Gastroesophageal sphincter (tissue), 4 donors: Measurements from ENCODE around the gene ITGAE. TPM values are rescaled to one million over a fixed set of nuclear protein-coding genes. Genes with fewer than 3 reads are reported as not detected.
A peak's percentile ranks its signal among the peaks of the same experiment; 100 is the strongest.

Experiments used
- ATAC-seq: fragments of 150-250 bp; one replicate; pipeline ENCODE4 v1.9.1; 2016; ENCODE audit warnings: mild to moderate bottlenecking, moderate library complexity
- H3K27ac ChIP-seq, 4 donors: fragments of 200-600 bp; sonication (generic) in 3 of 4; 1 replicate in 3 of 4; 2 replicates in 1 of 4; pipeline ENCODE4 v1.5.1; 2016 to 2019
- H3K27me3 ChIP-seq: fragments of 200-600 bp; sonication (generic); one replicate; pipeline ENCODE4 v1.5.1; 2019
- H3K36me3 ChIP-seq, 2 donors: fragments of 200-600 bp; sonication (generic); one replicate each; pipeline ENCODE4 v1.5.1; 2019; ENCODE audit warnings: control low read depth in 1 of 2
- H3K4me1 ChIP-seq, 3 donors: fragments of 200-600 bp; sonication (generic); 1 replicate in 2 of 3; 2 replicates in 1 of 3; pipeline ENCODE4 v1.5.1; 2016 to 2019; ENCODE audit warnings: control low read depth in 2 of 3
- H3K4me3 ChIP-seq, 2 donors: fragments of 200-600 bp; sonication (generic); one replicate each; pipeline ENCODE4 v1.5.1; 2019; ENCODE audit warnings: mild to moderate bottlenecking in 1 of 2, moderate library complexity in 1 of 2
- H3K9me3 ChIP-seq, 3 donors: fragments of 200-600 bp; sonication (generic); one replicate each; pipeline ENCODE4 v1.5.1; 2017 to 2019; ENCODE audit warnings: control low read depth in 2 of 3
- EP300 ChIP-seq: sonication (generic); formaldehyde crosslinking; IDR thresholded peaks from one replicate; pipeline ENCODE4 v1.6.1; 2017; ENCODE audit warnings: antibody characterized with exemption, mild to moderate bottlenecking
- POLR2A ChIP-seq, 2 donors: fragments of 450-650 bp; IDR thresholded peaks; one replicate each; pipeline ENCODE4 v1.6.1; 2017; ENCODE audit warnings: antibody characterized with exemption in 2 of 2, mild to moderate bottlenecking in 2 of 2, moderate library complexity in 1 of 2
- POLR2AphosphoS5 ChIP-seq: sonication (generic); formaldehyde crosslinking; IDR thresholded peaks from one replicate; pipeline ENCODE4 v1.6.1; 2017; ENCODE audit warnings: antibody characterized with exemption
- WGBS, 2 donors: methylation state at CpG; one replicate each; pipeline ENCODE4 v1.1.5; 2018; ENCODE audit warnings: low coverage in 1 of 2; 5-methylcytosine and 5-hydroxymethylcytosine counted together
- total RNA-seq, 4 donors: library from RNA; depleted of rRNA; stranded (reverse); fragments of >200 nt; gene quantifications; one replicate each; pipeline ENCODE4 v1.1.0, GENCODE V29; 2016
- TF ChIP-seq, protein P1 (sequence below), 4 experiments: fragments of 200-600 bp in 2 of 4; fragments of 450-650 bp in 2 of 4; sonication (generic) in 1 of 4; IDR thresholded peaks; one replicate each; pipeline ENCODE4 v1.5.1; 2017 to 2019; ENCODE audit warnings: antibody characterized with exemption in 4 of 4, mild to moderate bottlenecking in 2 of 4, moderate library complexity in 2 of 4

The ITGAE gene
- total RNA-seq, 4 donors from 2014 or later, result 20.3 to 35.2 (median 21.7) TPM

DNA sequence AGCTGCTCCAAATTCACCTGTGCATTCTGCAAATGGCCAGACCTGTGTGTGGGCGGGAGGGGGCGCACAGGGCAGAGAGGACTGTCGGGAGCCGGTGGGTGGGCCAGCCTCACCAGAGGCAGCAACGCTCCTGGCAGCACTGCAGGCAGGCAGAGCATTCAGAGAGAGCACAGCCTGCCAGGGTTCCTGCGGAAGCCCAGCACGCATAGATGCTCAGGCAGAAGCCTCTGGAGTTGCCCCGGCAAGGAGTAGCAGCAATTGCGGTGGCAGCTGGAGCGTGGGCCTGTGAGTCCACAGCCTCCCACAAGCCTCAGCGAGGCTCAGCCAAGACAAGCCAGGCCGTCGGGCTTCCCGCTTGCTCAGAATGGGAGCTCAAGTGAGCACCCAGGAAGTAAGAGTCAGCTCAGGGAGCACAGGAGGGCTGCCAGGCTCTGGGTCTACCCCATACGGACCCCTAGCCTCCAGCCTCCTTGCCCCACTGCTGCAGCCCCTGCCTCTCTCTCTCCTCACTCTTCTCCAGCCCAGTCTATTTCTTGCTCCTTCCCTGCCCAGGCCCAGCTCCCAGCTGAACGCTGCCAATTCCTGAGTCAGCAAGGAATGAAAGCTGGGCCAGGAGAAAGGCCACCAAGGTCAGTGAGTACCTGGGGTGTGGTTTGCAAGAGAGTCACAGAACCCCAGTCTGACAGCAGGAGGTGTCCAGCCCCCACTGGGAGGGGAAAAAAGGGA, 122.7 kb downstream of the ITGAE start:
- H3K9me3 ChIP-seq, result no peaks in the 10 kb centered on the region
- H3K27me3 ChIP-seq, result peaks cover 50% of the 10 kb centered on the region
- no peaks in the 10 kb centered on the region for H3K4me1 ChIP-seq
- no peak overlapping the region for H3K4me3 ChIP-seq
- TF ChIP-seq EP300 (no peak), POLR2AphosphoS5 (no peak), POLR2A (IDR thresholded peaks at IDR 0.05) (no peak)
- TF ChIP-seq, protein P1, sequence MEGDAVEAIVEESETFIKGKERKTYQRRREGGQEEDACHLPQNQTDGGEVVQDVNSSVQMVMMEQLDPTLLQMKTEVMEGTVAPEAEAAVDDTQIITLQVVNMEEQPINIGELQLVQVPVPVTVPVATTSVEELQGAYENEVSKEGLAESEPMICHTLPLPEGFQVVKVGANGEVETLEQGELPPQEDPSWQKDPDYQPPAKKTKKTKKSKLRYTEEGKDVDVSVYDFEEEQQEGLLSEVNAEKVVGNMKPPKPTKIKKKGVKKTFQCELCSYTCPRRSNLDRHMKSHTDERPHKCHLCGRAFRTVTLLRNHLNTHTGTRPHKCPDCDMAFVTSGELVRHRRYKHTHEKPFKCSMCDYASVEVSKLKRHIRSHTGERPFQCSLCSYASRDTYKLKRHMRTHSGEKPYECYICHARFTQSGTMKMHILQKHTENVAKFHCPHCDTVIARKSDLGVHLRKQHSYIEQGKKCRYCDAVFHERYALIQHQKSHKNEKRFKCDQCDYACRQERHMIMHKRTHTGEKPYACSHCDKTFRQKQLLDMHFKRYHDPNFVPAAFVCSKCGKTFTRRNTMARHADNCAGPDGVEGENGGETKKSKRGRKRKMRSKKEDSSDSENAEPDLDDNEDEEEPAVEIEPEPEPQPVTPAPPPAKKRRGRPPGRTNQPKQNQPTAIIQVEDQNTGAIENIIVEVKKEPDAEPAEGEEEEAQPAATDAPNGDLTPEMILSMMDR (IDR thresholded peaks at IDR 0.05), result no peak
- H3K36me3 ChIP-seq, result no peaks in the 10 kb centered on the region
- H3K27ac ChIP-seq, result no peak overlapping the region
- 62% methylated on average over 6 of the region's 16 CpGs; no CpG with 5 or more reads in 1 of the 2 donors for WGBS, 2 donors
- no peak for ATAC-seq

DNA sequence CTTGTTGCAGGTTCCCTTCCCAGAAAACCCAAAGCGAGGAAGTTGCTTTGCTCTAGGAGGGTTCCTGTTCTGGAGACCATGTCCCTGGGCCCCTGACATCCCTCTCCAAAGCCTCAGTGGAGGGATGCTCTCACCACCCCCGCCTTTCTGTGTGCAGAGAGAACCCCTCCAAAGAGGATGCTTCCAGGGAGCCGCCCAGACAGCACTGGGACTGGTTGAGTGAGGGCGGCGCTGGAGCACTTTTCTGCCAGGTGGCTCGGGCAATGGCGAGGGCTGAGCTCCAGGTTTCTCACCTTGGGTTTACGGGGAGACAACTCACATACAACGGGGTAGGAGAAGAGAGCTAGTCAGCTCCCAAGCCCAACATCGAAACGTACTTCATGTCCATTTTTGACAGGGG, 125.1 kb downstream of the ITGAE start:
- no peak for ATAC-seq
- Histone ChIP-seq H3K4me1 (no peaks in the 10 kb centered on the region), H3K9me3 (no peaks in the 10 kb centered on the region), H3K4me3 (no peak overlapping the region), H3K27ac (no peak overlapping the region), H3K36me3 (peaks cover 0 to 7% of the 10 kb centered on the region in 2 donors), H3K27me3 (peaks cover 27% of the 10 kb centered on the region)
- no peak for TF ChIP-seq POLR2A (IDR thresholded peaks at IDR 0.05)
- no peak for TF ChIP-seq POLR2AphosphoS5
- no peak for TF ChIP-seq EP300
- TF ChIP-seq, protein P1 (IDR thresholded peaks at IDR 0.05), result no peak
- no CpG with 5 or more reads among the region's 11 CpGs for WGBS, 2 donors

DNA sequence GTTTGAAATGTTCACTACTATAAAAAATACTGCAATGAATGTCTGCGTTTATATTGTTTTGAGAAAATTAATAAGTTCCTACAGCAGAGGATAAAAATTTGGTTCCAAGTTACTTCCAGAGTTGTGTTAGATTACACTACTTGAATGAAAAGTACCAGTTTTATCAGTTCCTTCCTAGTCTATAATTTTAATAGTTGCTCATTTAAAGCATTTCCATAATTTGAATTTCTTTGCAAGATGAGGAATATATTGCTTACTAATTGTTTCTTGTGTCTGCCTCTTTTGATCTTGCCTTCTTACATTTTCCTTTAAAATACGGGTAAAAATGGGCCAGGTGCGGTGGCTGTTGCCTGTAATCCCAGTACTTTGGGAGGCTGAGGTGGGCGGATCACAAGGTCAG, 128.4 kb downstream of the ITGAE start:
- no peaks in the 10 kb centered on the region for H3K9me3 ChIP-seq
- no peak overlapping the region for H3K4me3 ChIP-seq
- WGBS, 2 donors, result 63 to 97% methylated on average over 1 to 4 of the region's 4 CpGs
- peaks cover 0 to 10% of the 10 kb centered on the region in 2 donors for H3K36me3 ChIP-seq
- H3K27me3 ChIP-seq, result peaks cover 3% of the 10 kb centered on the region
- ATAC-seq, result no peak
- peaks cover 0 to 18% (median 12%) of the 10 kb centered on the region in 3 donors for H3K4me1 ChIP-seq
- TF ChIP-seq POLR2A (IDR thresholded peaks at IDR 0.05), result no peak
- TF ChIP-seq, protein P1 (IDR thresholded peaks at IDR 0.05), result no peak
- TF ChIP-seq POLR2AphosphoS5, result no peak
- TF ChIP-seq EP300, result no peak
- H3K27ac ChIP-seq, result no peak overlapping the region

DNA sequence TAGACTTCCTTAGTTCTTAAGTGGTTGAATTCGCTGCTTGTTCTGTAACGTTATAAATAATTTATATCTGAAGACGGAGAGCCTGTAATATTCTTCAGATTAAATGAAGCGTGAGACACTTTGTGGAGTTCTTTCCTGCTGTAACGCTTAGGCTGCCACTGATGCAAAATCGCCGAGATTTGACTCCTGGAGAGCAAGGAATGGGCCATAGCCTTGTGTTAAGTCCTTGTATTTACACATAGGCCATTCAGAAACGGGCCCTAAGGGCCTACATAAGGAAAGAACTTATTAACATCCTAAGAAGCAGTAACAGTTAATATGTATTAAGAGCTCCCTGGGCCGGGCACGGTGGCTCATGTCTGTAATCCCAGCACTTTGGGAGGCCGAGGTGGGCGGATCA, 131.4 kb downstream of the ITGAE start:
- peak overlapping the region in 2 of 4 donors; percentile 93 to 97 for H3K27ac ChIP-seq
- H3K4me1 ChIP-seq, result peaks cover 0 to 46% (median 29%) of the 10 kb centered on the region in 3 donors
- ATAC-seq, result no peak
- H3K9me3 ChIP-seq, result no peaks in the 10 kb centered on the region
- H3K36me3 ChIP-seq, result peaks cover 0 to 16% of the 10 kb centered on the region in 2 donors
- WGBS, 2 donors, result 43 to 50% methylated on average over 11 to 12 of the region's 12 CpGs
- H3K27me3 ChIP-seq, result no peaks in the 10 kb centered on the region
- TF ChIP-seq EP300, result no peak
- TF ChIP-seq, protein P1 (IDR thresholded peaks at IDR 0.05), result no peak
- no peak for TF ChIP-seq POLR2A (IDR thresholded peaks at IDR 0.05)
- TF ChIP-seq POLR2AphosphoS5, result no peak
- peak overlapping the region; percentile 90 to 97 for H3K4me3 ChIP-seq

DNA sequence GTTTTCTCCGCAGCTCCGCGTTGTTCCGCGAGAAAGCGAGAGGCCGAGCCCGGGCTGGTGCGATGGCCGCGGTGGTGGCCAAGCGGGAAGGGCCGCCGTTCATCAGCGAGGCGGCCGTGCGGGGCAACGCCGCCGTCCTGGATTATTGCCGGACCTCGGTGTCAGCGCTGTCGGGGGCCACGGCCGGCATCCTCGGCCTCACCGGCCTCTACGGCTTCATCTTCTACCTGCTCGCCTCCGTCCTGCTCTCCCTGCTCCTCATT, 132.0 kb downstream of the ITGAE start:
- Histone ChIP-seq H3K27ac (peak overlapping the region; percentile 73 to 100 (median 95)), H3K9me3 (no peaks in the 10 kb centered on the region), H3K4me3 (peak overlapping the region; percentile 90 to 97), H3K4me1 (peaks cover 0 to 46% (median 29%) of the 10 kb centered on the region in 3 donors), H3K27me3 (no peaks in the 10 kb centered on the region), H3K36me3 (peaks cover 0 to 21% of the 10 kb centered on the region in 2 donors)
- TF ChIP-seq EP300 (no peak), POLR2A (IDR thresholded peaks at IDR 0.05) (no peak), POLR2AphosphoS5 (no peak)
- TF ChIP-seq, protein P1 (IDR thresholded peaks at IDR 0.05), result no peak
- WGBS, 2 donors, result 0% methylated on average over 3 to 4 of the region's 32 CpGs
- no peak for ATAC-seq
